Epidermal melanocyte (primary cell): ENCODE data around the gene NRXN3.

ENCODE experiments used
- DNase-seq: peaks from one replicate; pipeline ENCODE4 v3.0.0; 2011; ENCODE audit warnings: low spot score; ENCODE audit not compliant: insufficient read length

NRXN3 gene

GRCh38 chr14:79568594-79568993 lies 1398.4 kb downstream of the NRXN3 start:
- DNase-seq, result no peak

- DNase-seq, result no peak
These were observed 1398.9 kb downstream of the NRXN3 start for GRCh38 chr14:79569072-79569471.

GRCh38 chr14:79570648-79571047 lies 1400.5 kb downstream of the NRXN3 start:
- no peak for DNase-seq

- DNase-seq, result no peak
These were observed 1401.2 kb downstream of the NRXN3 start for GRCh38 chr14:79571366-79571765.

GRCh38 chr14:79573486-79573885 lies 1403.3 kb downstream of the NRXN3 start:
- no peak for DNase-seq

GRCh38 chr14:79575032-79575431 lies 1404.9 kb downstream of the NRXN3 start:
- no peak for DNase-seq

GRCh38 chr14:79576424-79576823 lies 1406.3 kb downstream of the NRXN3 start:
- no peak for DNase-seq

GRCh38 chr14:79578470-79578869 lies 1408.3 kb downstream of the NRXN3 start:
- DNase-seq, result no peak

GRCh38 chr14:79580414-79580813 lies 1410.2 kb downstream of the NRXN3 start:
- no peak for DNase-seq

- no peak for DNase-seq
These were observed 1410.7 kb downstream of the NRXN3 start for GRCh38 chr14:79580906-79581305.

GRCh38 chr14:79581912-79582576 lies 1411.9 kb downstream of the NRXN3 start:
- DNase-seq, result no peak

- no peak for DNase-seq
These were observed 1413.7 kb downstream of the NRXN3 start for GRCh38 chr14:79583738-79584408.

- DNase-seq, result no peak
These were observed 1414.5 kb downstream of the NRXN3 start for GRCh38 chr14:79584679-79585078.

GRCh38 chr14:79585845-79586244 lies 1415.7 kb downstream of the NRXN3 start:
- no peak for DNase-seq

GRCh38 chr14:79586416-79586815 lies 1416.2 kb downstream of the NRXN3 start:
- no peak for DNase-seq

- DNase-seq, result no peak
These were observed 1416.9 kb downstream of the NRXN3 start for GRCh38 chr14:79586989-79587598.

- DNase-seq, result no peak
These were observed 1417.7 kb downstream of the NRXN3 start for GRCh38 chr14:79587875-79588274.

- DNase-seq, result no peak
These were observed 1418.2 kb downstream of the NRXN3 start for GRCh38 chr14:79588398-79588797.

- DNase-seq, result no peak
These were observed 1426.4 kb downstream of the NRXN3 start for GRCh38 chr14:79596551-79596950.

- DNase-seq, result no peak
These were observed 1427.4 kb downstream of the NRXN3 start for GRCh38 chr14:79597566-79597965.

- no peak for DNase-seq
These were observed 1428.2 kb downstream of the NRXN3 start for GRCh38 chr14:79598339-79598738.

GRCh38 chr14:79599239-79599638 lies 1429.1 kb downstream of the NRXN3 start:
- no peak for DNase-seq

- no peak for DNase-seq
These were observed 1430.2 kb downstream of the NRXN3 start for GRCh38 chr14:79600406-79600805.
